A549 (cell line): ENCODE data around the gene PARP8. TPM values are rescaled to one million over a fixed set of nuclear protein-coding genes. Genes with fewer than 3 reads are reported as not detected.

Experiments used
- ATAC-seq, 2 experiments: fragments of 200-7000 bp in 1 of 2; fragments of >200 bp in 1 of 2; cut with Nextera tagmentation in 1 of 2; cut with Tn5 transposase in 1 of 2; 3 replicates each; pipeline versions ENCODE4 v1.8.0 to v1.9.1; 2018 to 2020; ENCODE audit warnings: mild to moderate bottlenecking in 1 of 2, moderate library complexity in 1 of 2
- CTCF ChIA-PET: fragments of 300-600 bp; sonication (Branson Sonifier 250); formaldehyde crosslinking; extraction: SDS; loops from one replicate; lab custom pipeline; 2021; ENCODE audit warnings: antibody characterized with exemption, inconsistent platforms; lab: Yijun Ruan, JAX
- POLR2A ChIA-PET: fragments of 350-600 bp; formaldehyde crosslinking; extraction: SDS; loops from one replicate; lab custom pipeline; 2021; ENCODE audit warnings: antibody characterized with exemption, inconsistent platforms; lab: Yijun Ruan, JAX
- DNase-seq, 2 experiments: peaks; one replicate each; pipeline versions ENCODE4 v3.0.0 to v3.0.0-alpha.2; 2011 to 2016; ENCODE audit warnings: low read depth in 1 of 2, low spot score in 1 of 2
- FAIRE-seq: peaks from 2 replicates; lab custom pipeline; 2011; peaks lifted over from hg19 to GRCh38; lab: Jason Lieb, UNC
- H3K27ac ChIP-seq, 2 experiments: fragments of >200 bp; sonication (Bioruptor Twin); formaldehyde crosslinking; 3 replicates each; pipeline ENCODE4 v1.5.1; 2016 to 2017
- H3K4me1 ChIP-seq: fragments of >200 bp; sonication (Bioruptor Twin); formaldehyde crosslinking; 3 replicates; pipeline ENCODE4 v1.6.1; 2016
- H3K4me2 ChIP-seq: fragments of >200 bp; sonication (Bioruptor Twin); formaldehyde crosslinking; 3 replicates; pipeline ENCODE4 v1.6.1; 2016
- H3K4me3 ChIP-seq: fragments of >200 bp; sonication (Bioruptor Twin); formaldehyde crosslinking; 3 replicates; pipeline ENCODE4 v1.5.1; 2016
- H3K9me3 ChIP-seq: fragments of >200 bp; sonication (Bioruptor Twin); formaldehyde crosslinking; 3 replicates; pipeline ENCODE4 v1.6.1; 2016
- BHLHE40 ChIP-seq: IDR thresholded peaks from 2 replicates; pipeline ENCODE4 v1.6.1; 2012; ENCODE audit warnings: low read depth, low read length, inconsistent platforms
- CEBPB ChIP-seq, 2 experiments: fragments of >200 bp in 1 of 2; sonication (Bioruptor Twin) in 1 of 2; formaldehyde crosslinking in 1 of 2; IDR thresholded peaks; 2 replicates each; pipeline ENCODE4 v1.6.1; 2012 to 2016
- EHMT2 ChIP-seq: fragments of 200-600 bp; sonication (generic); IDR thresholded peaks from 2 replicates; pipeline ENCODE4 v1.6.1; 2016; ENCODE audit warnings: antibody characterized with exemption, low read depth, mild to moderate bottlenecking, moderate library complexity
- EP300 ChIP-seq, 2 experiments: fragments of >200 bp; sonication (Bioruptor Twin); formaldehyde crosslinking; IDR thresholded peaks; 2 replicates in 1 of 2; 3 replicates in 1 of 2; pipeline ENCODE4 v1.6.1; 2016 to 2017
- ESRRA ChIP-seq: fragments of 150-350 bp; IDR thresholded peaks from 2 replicates; pipeline ENCODE4 v1.6.1; 2014; ENCODE audit warnings: mild to moderate bottlenecking, low read length, borderline replicate concordance
- FOSB ChIP-seq: fragments of 250-450 bp; sonication (Bioruptor Pico); IDR thresholded peaks from 2 replicates; pipeline ENCODE4 v1.5.0; 2020; ENCODE audit warnings: mild to moderate bottlenecking, moderate library complexity
- FOSL2 ChIP-seq, 2 experiments: fragments of 450-650 bp in 1 of 2; fragments of >200 bp in 1 of 2; sonication (Bioruptor Twin) in 1 of 2; formaldehyde crosslinking; IDR thresholded peaks; 2 replicates each; pipeline versions ENCODE4 v1.5.0 to v1.6.1; 2016 to 2020; ENCODE audit warnings: mild to moderate bottlenecking in 1 of 2, moderate library complexity in 1 of 2
- GATA3 ChIP-seq: IDR thresholded peaks from 2 replicates; pipeline ENCODE4 v1.6.1; 2012; ENCODE audit warnings: borderline replicate concordance
- JUN ChIP-seq, 2 experiments: fragments of >200 bp; sonication (Bioruptor Twin); formaldehyde crosslinking; IDR thresholded peaks; 2 replicates in 1 of 2; 3 replicates in 1 of 2; pipeline ENCODE4 v1.6.1; 2016 to 2017
- JUNB ChIP-seq: fragments of >200 bp; sonication (Bioruptor Twin); formaldehyde crosslinking; IDR thresholded peaks from 2 replicates; pipeline ENCODE4 v1.6.1; 2016
- KDM1A ChIP-seq: fragments of 200-600 bp; sonication (generic); IDR thresholded peaks from 2 replicates; pipeline ENCODE4 v1.6.1; 2016; ENCODE audit warnings: low read depth, mild to moderate bottlenecking
- KDM5A ChIP-seq: fragments of 200-600 bp; sonication (generic); IDR thresholded peaks from 2 replicates; pipeline ENCODE4 v1.6.1; 2016; ENCODE audit warnings: antibody characterized with exemption, mild to moderate bottlenecking
- NFE2L2 ChIP-seq: fragments of 150-350 bp; conservative IDR thresholded peaks from 2 replicates; pipeline ENCODE4 v1.6.1; 2014; ENCODE audit warnings: low read length
- POLR2AphosphoS2 ChIP-seq: conservative IDR thresholded peaks from 2 replicates; pipeline ENCODE4 v1.6.1; 2012; ENCODE audit warnings: low read length, improper control_type of control experiment, inconsistent platforms
- RARB ChIP-seq: fragments of 250-450 bp; sonication (Bioruptor Pico); IDR thresholded peaks from 2 replicates; pipeline ENCODE4 v1.8.0; 2021; ENCODE audit warnings: mild to moderate bottlenecking, moderate library complexity
- RCOR1 ChIP-seq: fragments of 150-350 bp; IDR thresholded peaks from 2 replicates; pipeline ENCODE4 v1.6.1; 2014; ENCODE audit warnings: antibody characterized with exemption, low read length, low read depth
- SREBF2 ChIP-seq: fragments of 450-650 bp; IDR thresholded peaks from 2 replicates; pipeline ENCODE4 v1.6.1; 2014; ENCODE audit warnings: mild to moderate bottlenecking, moderate library complexity
- ZC3H11A ChIP-seq: fragments of 450-650 bp; IDR thresholded peaks from 2 replicates; pipeline ENCODE4 v1.6.1; 2014; ENCODE audit warnings: antibody characterized with exemption, mild to moderate bottlenecking
- ZFP36 ChIP-seq: fragments of 450-650 bp; IDR thresholded peaks from 2 replicates; pipeline ENCODE4 v1.6.1; 2014; ENCODE audit warnings: borderline replicate concordance; ENCODE audit not compliant: partially characterized antibody
- WGBS: methylation state at CpG from one replicate; pipeline ENCODE4 v1.1.6; 2017; ENCODE audit errors: missing lambda C conversion rate; 5-methylcytosine and 5-hydroxymethylcytosine counted together
- polyA plus RNA-seq, 4 experiments: library from polyadenylated mRNA; depleted of rRNA in 3 of 4; stranded (reverse); fragments of >200 nt; fragmentation: RNase III in 1 of 4; extraction: RNeasy Plus Mini Kit Qiagen cat#74134 plus additional on column Dnase treatment in 1 of 4; gene quantifications; 2 replicates in 3 of 4; 3 replicates in 1 of 4; pipeline ENCODE4 v1.2.3, GENCODE V29; 2011 to 2017
- TF ChIP-seq, protein P1 (sequence below): fragments of >200 bp; sonication (Bioruptor Twin); formaldehyde crosslinking; IDR thresholded peaks from 3 replicates; pipeline ENCODE4 v1.5.1; 2016
- TF ChIP-seq, protein P2 (sequence below): IDR thresholded peaks from 2 replicates; pipeline ENCODE4 v1.6.1; 2012
- TF ChIP-seq, protein P3 (sequence below): fragments of 200-600 bp; sonication (generic); IDR thresholded peaks from 2 replicates; pipeline ENCODE4 v1.6.1; 2016; ENCODE audit warnings: antibody characterized with exemption, mild to moderate bottlenecking, moderate library complexity
- TF ChIP-seq, protein P4 (sequence below): fragments of >200 bp; sonication (Bioruptor Twin); formaldehyde crosslinking; IDR thresholded peaks from 2 replicates; pipeline ENCODE4 v1.6.1; 2016
- TF ChIP-seq, protein P5 (sequence below): fragments of 450-650 bp; IDR thresholded peaks from 2 replicates; pipeline ENCODE4 v1.6.1; 2014; ENCODE audit warnings: antibody characterized with exemption

The PARP8 gene
- polyA plus RNA-seq, 2 of the 4 experiments (the other 2 are of a cell fraction): 0.01 to 0.48 TPM

DNA sequence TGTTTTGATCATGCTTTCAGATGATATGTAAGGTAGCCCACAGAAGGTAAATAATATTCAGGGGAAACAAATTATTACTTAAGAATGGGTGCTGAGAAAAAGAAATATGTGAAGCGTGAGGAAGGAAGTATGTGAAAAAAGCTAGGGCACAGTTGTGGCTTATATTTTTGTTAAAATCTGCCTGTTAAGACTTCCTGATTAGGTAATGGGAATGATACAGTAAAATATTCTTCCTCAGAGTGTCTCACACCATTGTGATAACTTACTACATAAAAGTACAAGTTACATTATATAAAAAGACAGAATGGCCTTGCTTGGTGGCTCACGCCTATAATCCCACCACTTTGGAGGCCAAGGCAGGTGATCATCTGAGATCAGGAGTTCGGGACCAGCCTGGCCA is 18.7 kb upstream of the PARP8 start:
- ATAC-seq (no peak), DNase-seq (no peak), FAIRE-seq (no peak)
- Histone ChIP-seq H3K27ac (no peak overlapping the region), H3K4me3 (no peak overlapping the region), H3K4me2 (no peak overlapping the region), H3K9me3 (no peaks in the 10 kb centered on the region), H3K4me1 (no peaks in the 10 kb centered on the region)
- TF ChIP-seq KDM5A: no peak
- TF ChIP-seq, protein P1, sequence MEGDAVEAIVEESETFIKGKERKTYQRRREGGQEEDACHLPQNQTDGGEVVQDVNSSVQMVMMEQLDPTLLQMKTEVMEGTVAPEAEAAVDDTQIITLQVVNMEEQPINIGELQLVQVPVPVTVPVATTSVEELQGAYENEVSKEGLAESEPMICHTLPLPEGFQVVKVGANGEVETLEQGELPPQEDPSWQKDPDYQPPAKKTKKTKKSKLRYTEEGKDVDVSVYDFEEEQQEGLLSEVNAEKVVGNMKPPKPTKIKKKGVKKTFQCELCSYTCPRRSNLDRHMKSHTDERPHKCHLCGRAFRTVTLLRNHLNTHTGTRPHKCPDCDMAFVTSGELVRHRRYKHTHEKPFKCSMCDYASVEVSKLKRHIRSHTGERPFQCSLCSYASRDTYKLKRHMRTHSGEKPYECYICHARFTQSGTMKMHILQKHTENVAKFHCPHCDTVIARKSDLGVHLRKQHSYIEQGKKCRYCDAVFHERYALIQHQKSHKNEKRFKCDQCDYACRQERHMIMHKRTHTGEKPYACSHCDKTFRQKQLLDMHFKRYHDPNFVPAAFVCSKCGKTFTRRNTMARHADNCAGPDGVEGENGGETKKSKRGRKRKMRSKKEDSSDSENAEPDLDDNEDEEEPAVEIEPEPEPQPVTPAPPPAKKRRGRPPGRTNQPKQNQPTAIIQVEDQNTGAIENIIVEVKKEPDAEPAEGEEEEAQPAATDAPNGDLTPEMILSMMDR: no peak
- TF ChIP-seq EP300 (IDR thresholded peaks at IDR 0.05): no peak
- TF ChIP-seq RCOR1: no peak
- TF ChIP-seq ZFP36: no peak
- TF ChIP-seq BHLHE40: no peak
- ChIA-PET CTCF (no interaction called here), POLR2A (no interaction called here)
- WGBS: 35% methylated on average over 3 of the region's 3 CpGs

DNA sequence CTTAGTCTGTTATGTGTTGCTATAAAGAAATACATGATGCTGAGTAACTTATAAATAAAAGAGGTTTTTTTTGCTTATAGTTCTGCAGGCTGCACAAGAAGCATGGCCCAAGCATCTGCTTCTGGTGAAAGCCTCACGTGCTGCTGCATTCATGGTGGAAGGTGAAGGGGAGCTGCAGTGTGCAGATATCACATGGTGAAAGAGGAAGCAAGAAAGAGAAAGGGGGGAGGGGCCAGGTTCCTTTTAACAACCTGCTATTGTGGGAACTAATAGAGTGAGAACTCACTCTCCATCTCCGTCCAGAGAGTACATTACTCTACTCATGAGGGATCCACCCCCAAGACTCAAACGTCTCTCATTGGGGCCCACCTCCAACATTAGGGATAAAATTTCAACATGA is 12.5 kb upstream of the PARP8 start:
- Histone ChIP-seq H3K9me3 (no peaks in the 10 kb centered on the region), H3K4me3 (no peak overlapping the region), H3K4me2 (no peak overlapping the region), H3K27ac (no peak overlapping the region), H3K4me1 (no peaks in the 10 kb centered on the region)
- TF ChIP-seq BHLHE40 (no peak), ZFP36 (no peak), ZC3H11A (no peak)
- TF ChIP-seq, protein P2, sequence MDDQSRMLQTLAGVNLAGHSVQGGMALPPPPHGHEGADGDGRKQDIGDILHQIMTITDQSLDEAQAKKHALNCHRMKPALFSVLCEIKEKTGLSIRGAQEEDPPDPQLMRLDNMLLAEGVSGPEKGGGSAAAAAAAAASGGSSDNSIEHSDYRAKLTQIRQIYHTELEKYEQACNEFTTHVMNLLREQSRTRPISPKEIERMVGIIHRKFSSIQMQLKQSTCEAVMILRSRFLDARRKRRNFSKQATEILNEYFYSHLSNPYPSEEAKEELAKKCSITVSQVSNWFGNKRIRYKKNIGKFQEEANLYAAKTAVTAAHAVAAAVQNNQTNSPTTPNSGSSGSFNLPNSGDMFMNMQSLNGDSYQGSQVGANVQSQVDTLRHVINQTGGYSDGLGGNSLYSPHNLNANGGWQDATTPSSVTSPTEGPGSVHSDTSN: no peak
- FAIRE-seq (no peak), DNase-seq (no peak), ATAC-seq (no peak)
- 11% methylated on average over 3 of the region's 3 CpGs for WGBS
- POLR2A ChIA-PET: no interaction called here
- CTCF ChIA-PET: no interaction called here

DNA sequence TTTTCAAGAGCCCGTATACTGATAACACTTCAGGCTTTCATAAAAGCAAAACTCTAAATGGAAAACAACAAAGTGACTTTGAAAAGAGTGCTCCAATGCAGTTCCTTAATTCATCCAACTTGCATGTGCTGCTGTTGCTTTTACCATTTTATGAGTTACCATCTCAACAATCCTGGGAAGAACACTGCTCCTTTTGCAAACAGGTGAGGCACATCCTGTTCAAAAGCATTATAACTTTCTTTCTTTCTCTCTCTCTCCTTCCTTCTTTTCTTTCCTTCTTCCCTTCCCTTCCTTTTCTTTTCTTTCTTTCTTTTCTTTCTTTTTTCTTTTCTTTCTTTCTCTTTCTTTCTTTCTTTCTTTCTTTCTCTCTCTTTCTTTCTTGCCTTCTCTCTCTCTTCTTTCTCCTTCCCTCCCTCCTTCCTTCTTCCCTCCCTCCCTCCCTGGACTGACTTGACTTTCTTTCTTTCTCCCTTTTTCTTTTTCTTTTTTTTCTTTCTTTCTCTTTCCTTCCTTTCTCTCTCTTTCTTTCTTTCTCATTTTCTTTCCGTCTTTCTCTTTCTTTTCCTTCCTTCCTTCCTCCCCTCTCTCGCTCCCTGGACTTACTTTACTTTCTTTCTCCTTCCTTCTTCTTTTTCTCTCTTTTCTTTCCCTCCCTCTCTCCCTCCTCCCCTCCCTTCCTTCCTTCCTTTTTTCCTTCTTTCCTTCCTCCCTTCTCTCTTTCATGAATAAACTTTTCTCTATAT is 11.2 kb upstream of the PARP8 start:
- H3K4me1 ChIP-seq: no peaks in the 10 kb centered on the region
- TF ChIP-seq JUN (IDR thresholded peaks at IDR 0.05): no peak
- FAIRE-seq (no peak), DNase-seq (no peak), ATAC-seq (no peak)
- CTCF ChIA-PET: no interaction called here
- H3K4me3 ChIP-seq: no peak overlapping the region
- no peak overlapping the region for H3K27ac ChIP-seq
- 4% methylated on average over 3 of the region's 3 CpGs for whole genome bisulfite sequencing
- POLR2A ChIA-PET: no interaction called here
- H3K9me3 ChIP-seq: no peaks in the 10 kb centered on the region
- no peak overlapping the region for H3K4me2 ChIP-seq

DNA sequence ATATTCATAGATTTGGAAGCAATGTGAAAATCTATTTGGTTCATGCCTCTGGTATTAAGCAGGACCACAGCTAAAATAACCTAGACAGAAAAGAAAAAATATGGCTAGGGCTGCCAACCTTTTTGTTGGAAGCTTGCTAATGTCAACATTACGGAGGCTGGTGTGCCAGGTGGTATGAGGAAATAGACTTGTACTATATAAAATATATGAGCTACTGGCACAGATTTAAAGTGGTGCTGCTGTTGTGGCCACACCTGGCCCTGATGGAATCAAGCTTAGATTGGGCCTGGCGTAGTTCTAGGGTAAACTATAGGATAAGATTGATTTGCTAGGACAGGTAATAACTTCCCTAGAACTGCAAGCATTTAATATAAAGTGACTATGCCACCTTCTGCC is 10.6 kb upstream of the PARP8 start:
- Histone ChIP-seq H3K9me3 (no peaks in the 10 kb centered on the region), H3K4me1 (no peaks in the 10 kb centered on the region), H3K4me2 (no peak overlapping the region), H3K27ac (no peak overlapping the region), H3K4me3 (no peak overlapping the region)
- DNase-seq (no peak), FAIRE-seq (no peak), ATAC-seq (no peak)
- CTCF ChIA-PET: no interaction called here
- WGBS: 6% methylated on average over 2 of the region's 2 CpGs
- POLR2A ChIA-PET: no interaction called here
- TF ChIP-seq CEBPB (IDR thresholded peaks at IDR 0.05) (no peak), EHMT2 (no peak), FOSB (CRISPR knock-in tag) (no peak), KDM1A (no peak), POLR2AphosphoS2 (no peak), FOSL2 (IDR thresholded peaks at IDR 0.05) (no peak), FOSL2 (CRISPR knock-in tag; IDR thresholded peaks at IDR 0.05) (no peak), NFE2L2 (no peak), ESRRA (no peak), JUNB (no peak), GATA3 (no peak), RARB (CRISPR knock-in tag) (no peak), RCOR1 (no peak), SREBF2 (no peak)
- TF ChIP-seq, protein P3, sequence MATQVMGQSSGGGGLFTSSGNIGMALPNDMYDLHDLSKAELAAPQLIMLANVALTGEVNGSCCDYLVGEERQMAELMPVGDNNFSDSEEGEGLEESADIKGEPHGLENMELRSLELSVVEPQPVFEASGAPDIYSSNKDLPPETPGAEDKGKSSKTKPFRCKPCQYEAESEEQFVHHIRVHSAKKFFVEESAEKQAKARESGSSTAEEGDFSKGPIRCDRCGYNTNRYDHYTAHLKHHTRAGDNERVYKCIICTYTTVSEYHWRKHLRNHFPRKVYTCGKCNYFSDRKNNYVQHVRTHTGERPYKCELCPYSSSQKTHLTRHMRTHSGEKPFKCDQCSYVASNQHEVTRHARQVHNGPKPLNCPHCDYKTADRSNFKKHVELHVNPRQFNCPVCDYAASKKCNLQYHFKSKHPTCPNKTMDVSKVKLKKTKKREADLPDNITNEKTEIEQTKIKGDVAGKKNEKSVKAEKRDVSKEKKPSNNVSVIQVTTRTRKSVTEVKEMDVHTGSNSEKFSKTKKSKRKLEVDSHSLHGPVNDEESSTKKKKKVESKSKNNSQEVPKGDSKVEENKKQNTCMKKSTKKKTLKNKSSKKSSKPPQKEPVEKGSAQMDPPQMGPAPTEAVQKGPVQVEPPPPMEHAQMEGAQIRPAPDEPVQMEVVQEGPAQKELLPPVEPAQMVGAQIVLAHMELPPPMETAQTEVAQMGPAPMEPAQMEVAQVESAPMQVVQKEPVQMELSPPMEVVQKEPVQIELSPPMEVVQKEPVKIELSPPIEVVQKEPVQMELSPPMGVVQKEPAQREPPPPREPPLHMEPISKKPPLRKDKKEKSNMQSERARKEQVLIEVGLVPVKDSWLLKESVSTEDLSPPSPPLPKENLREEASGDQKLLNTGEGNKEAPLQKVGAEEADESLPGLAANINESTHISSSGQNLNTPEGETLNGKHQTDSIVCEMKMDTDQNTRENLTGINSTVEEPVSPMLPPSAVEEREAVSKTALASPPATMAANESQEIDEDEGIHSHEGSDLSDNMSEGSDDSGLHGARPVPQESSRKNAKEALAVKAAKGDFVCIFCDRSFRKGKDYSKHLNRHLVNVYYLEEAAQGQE: no peak
- TF ChIP-seq, protein P4, sequence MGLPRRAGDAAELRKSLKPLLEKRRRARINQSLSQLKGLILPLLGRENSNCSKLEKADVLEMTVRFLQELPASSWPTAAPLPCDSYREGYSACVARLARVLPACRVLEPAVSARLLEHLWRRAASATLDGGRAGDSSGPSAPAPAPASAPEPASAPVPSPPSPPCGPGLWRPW: no peak
- TF ChIP-seq, protein P5, sequence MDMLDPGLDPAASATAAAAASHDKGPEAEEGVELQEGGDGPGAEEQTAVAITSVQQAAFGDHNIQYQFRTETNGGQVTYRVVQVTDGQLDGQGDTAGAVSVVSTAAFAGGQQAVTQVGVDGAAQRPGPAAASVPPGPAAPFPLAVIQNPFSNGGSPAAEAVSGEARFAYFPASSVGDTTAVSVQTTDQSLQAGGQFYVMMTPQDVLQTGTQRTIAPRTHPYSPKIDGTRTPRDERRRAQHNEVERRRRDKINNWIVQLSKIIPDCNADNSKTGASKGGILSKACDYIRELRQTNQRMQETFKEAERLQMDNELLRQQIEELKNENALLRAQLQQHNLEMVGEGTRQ: no peak
